H1 (cell line): Measurements from ENCODE around the gene TRIM38. TPM values are rescaled to one million over a fixed set of nuclear protein-coding genes. Genes with fewer than 3 reads are reported as not detected.
"Not testable (repeated sequence)": the region's sequence is repeated elsewhere in the genome, so short reads cannot be mapped to it uniquely, and the experiment has no call there.

Experiments used
- CTCF ChIA-PET: fragments of 300-600 bp; sonication (Branson Sonifier 250); formaldehyde crosslinking; loops from one replicate; lab custom pipeline; 2021; ENCODE audit not compliant: partially characterized antibody; lab: Charles Lee
- POLR2A ChIA-PET: fragments of 300-600 bp; sonication (Branson Sonifier 250); formaldehyde crosslinking; loops from one replicate; lab custom pipeline; 2021; ENCODE audit warnings: inconsistent platforms; ENCODE audit not compliant: partially characterized antibody; lab: Charles Lee
- DNase-seq, 2 experiments: peaks; one replicate each; pipeline versions ENCODE4 v3.0.0 to v3.0.0-alpha.2; 2010 to 2022; ENCODE audit warnings: low spot score in 2 of 2, low read depth in 1 of 2, mixed read lengths in 1 of 2
- FAIRE-seq: peaks from 2 replicates; lab custom pipeline; 2011; peaks lifted over from hg19 to GRCh38; lab: Jason Lieb, UNC
- H2AFZ ChIP-seq: 2 replicates; pipeline ENCODE4 v1.8.1; 2012; ENCODE audit warnings: low read length, inconsistent platforms
- H2AK5ac ChIP-seq: 2 replicates; pipeline ENCODE4 v1.6.1; 2013; ENCODE audit warnings: low read depth, low read length
- H2BK120ac ChIP-seq: replicated peaks from 2 replicates; pipeline ENCODE3; 2013; ENCODE audit warnings: low read depth, low read length, inconsistent platforms
- H2BK12ac ChIP-seq: 2 replicates; pipeline ENCODE4 v1.6.1; 2013; ENCODE audit warnings: low read depth, low read length
- H2BK15ac ChIP-seq: 2 replicates; pipeline ENCODE4 v1.6.1; 2013; ENCODE audit warnings: low read length
- H2BK20ac ChIP-seq: 2 replicates; pipeline ENCODE4 v1.6.1; 2013; ENCODE audit warnings: low read length
- H2BK5ac ChIP-seq: 2 replicates; pipeline ENCODE4 v1.6.1; 2013; ENCODE audit warnings: low read depth, low read length
- H3K14ac ChIP-seq: 2 replicates; pipeline ENCODE4 v1.6.1; 2013; ENCODE audit warnings: inconsistent platforms; ENCODE audit not compliant: insufficient read length
- H3K18ac ChIP-seq: 2 replicates; pipeline ENCODE4 v1.6.1; 2013; ENCODE audit warnings: low read length; ENCODE audit errors: extremely low read depth
- H3K23ac ChIP-seq: 2 replicates; pipeline ENCODE4 v1.6.1; 2013; ENCODE audit warnings: inconsistent platforms; ENCODE audit not compliant: insufficient read length
- H3K23me2 ChIP-seq: 2 replicates; pipeline ENCODE4 v1.6.1; 2013; ENCODE audit warnings: low read depth, low read length
- H3K27ac ChIP-seq: 2 replicates; pipeline ENCODE4 v1.6.1; 2011; ENCODE audit warnings: low read depth, low read length, inconsistent platforms
- H3K27me3 ChIP-seq, 4 experiments: replicated peaks in 1 of 4; 1 replicate in 1 of 4; 2 replicates in 3 of 4; pipeline versions ENCODE4 v1.6.1 to v1.8.1; 2011 to 2013; ENCODE audit warnings: low read length in 3 of 4, mild to moderate bottlenecking in 3 of 4, inconsistent platforms in 2 of 4, mixed read lengths in 2 of 4, moderate library complexity in 1 of 4; ENCODE audit not compliant: control insufficient read depth in 3 of 4, insufficient read depth in 3 of 4; ENCODE audit errors: extremely low read depth in 1 of 4
- H3K36me3 ChIP-seq, 4 experiments: 2 replicates each; pipeline versions ENCODE4 v1.6.1 to v1.8.1; 2011 to 2013; ENCODE audit warnings: mild to moderate bottlenecking in 4 of 4, low read length in 3 of 4, moderate library complexity in 2 of 4, control low read depth in 1 of 4, inconsistent platforms in 1 of 4; ENCODE audit not compliant: insufficient read depth in 4 of 4, control insufficient read depth in 2 of 4
- H3K4ac ChIP-seq: replicated peaks from 2 replicates; pipeline ENCODE3; 2013; ENCODE audit warnings: low read length, low read depth, mixed read lengths, inconsistent platforms; ENCODE audit not compliant: insufficient read length
- H3K4me1 ChIP-seq, 4 experiments: replicated peaks in 1 of 4; 1 replicate in 1 of 4; 2 replicates in 3 of 4; pipeline versions ENCODE4 v1.6.1 to v1.8.1; 2011 to 2013; ENCODE audit warnings: low read length in 3 of 4, inconsistent platforms in 2 of 4, mixed read lengths in 1 of 4; ENCODE audit not compliant: insufficient read depth in 4 of 4, control insufficient read depth in 3 of 4
- H3K4me2 ChIP-seq, 2 experiments: 2 replicates each; pipeline versions ENCODE4 v1.6.1 to v1.8.1; 2011 to 2013; ENCODE audit warnings: low read depth in 2 of 2, low read length in 2 of 2, control low read depth in 1 of 2, inconsistent platforms in 1 of 2, mild to moderate bottlenecking in 1 of 2; ENCODE audit not compliant: insufficient read depth in 1 of 2
- H3K4me3 ChIP-seq, 4 experiments: fragments of 200-600, 300-600 bp in 1 of 4; sonication (generic), shearing (Covaris generic), sonication (Bioruptor Twin) in 1 of 4; 2 replicates each; pipeline versions ENCODE4 v1.5.1 to v1.8.1; 2011 to 2016; ENCODE audit warnings: low read length in 4 of 4, low read depth in 3 of 4, control low read depth in 2 of 4, inconsistent platforms in 2 of 4, mild to moderate bottlenecking in 2 of 4, mixed read lengths in 1 of 4, moderate library complexity in 1 of 4; ENCODE audit not compliant: insufficient read depth in 2 of 4; ENCODE audit errors: extremely low read depth in 1 of 4
- H3K56ac ChIP-seq: replicated peaks from 2 replicates; pipeline ENCODE3; 2013; ENCODE audit warnings: low read depth, mild to moderate bottlenecking, mixed read lengths, low read length, inconsistent platforms; ENCODE audit not compliant: insufficient read length
- H3K79me1 ChIP-seq: 2 replicates; pipeline ENCODE4 v1.6.1; 2013; ENCODE audit warnings: low read depth, low read length, control low read depth
- H3K79me2 ChIP-seq, 2 experiments: 2 replicates each; pipeline versions ENCODE4 v1.6.1 to v1.8.1; 2012 to 2013; ENCODE audit warnings: low read length in 2 of 2, mild to moderate bottlenecking in 2 of 2, inconsistent platforms in 1 of 2; ENCODE audit not compliant: insufficient read depth in 2 of 2, control insufficient read depth in 1 of 2
- H3K9ac ChIP-seq, 4 experiments: replicated peaks in 1 of 4; 1 replicate in 1 of 4; 2 replicates in 3 of 4; pipeline versions ENCODE4 v1.6.1 to v1.8.1; 2011 to 2013; ENCODE audit warnings: low read depth in 3 of 4, low read length in 3 of 4, control low read depth in 2 of 4, mild to moderate bottlenecking in 2 of 4, moderate library complexity in 2 of 4, inconsistent platforms in 1 of 4; ENCODE audit errors: extremely low read depth in 1 of 4
- H3K9me3 ChIP-seq, 2 experiments: 2 replicates each; pipeline versions ENCODE4 v1.6.1 to v1.8.1; 2012 to 2013; ENCODE audit warnings: mild to moderate bottlenecking in 2 of 2, moderate library complexity in 2 of 2, control low read depth in 1 of 2, inconsistent platforms in 1 of 2, low read depth in 1 of 2, low read length in 1 of 2, mixed read lengths in 1 of 2; ENCODE audit not compliant: insufficient read depth in 2 of 2
- H4K20me1 ChIP-seq, 2 experiments: replicated peaks in 1 of 2; 2 replicates each; pipeline versions ENCODE3 to v1.8.1; 2011 to 2013; ENCODE audit warnings: inconsistent platforms in 2 of 2, low read length in 2 of 2, mild to moderate bottlenecking in 1 of 2; ENCODE audit not compliant: insufficient read depth in 2 of 2, control insufficient read depth in 1 of 2
- H4K5ac ChIP-seq: 2 replicates; pipeline ENCODE4 v1.6.1; 2013; ENCODE audit warnings: low read length, low read depth, mixed read lengths, inconsistent platforms; ENCODE audit not compliant: insufficient read length
- H4K8ac ChIP-seq: 2 replicates; pipeline ENCODE4 v1.8.0; 2013; ENCODE audit warnings: mild to moderate bottlenecking, moderate library complexity, low read length, inconsistent platforms; ENCODE audit not compliant: insufficient read depth; ENCODE audit errors: extremely low read depth
- H4K91ac ChIP-seq: replicated peaks from 2 replicates; pipeline ENCODE3; 2013; ENCODE audit warnings: low read length, mixed read lengths, inconsistent platforms; ENCODE audit not compliant: insufficient read length
- WGBS, 2 experiments: shearing (Covaris generic) in 1 of 2; methylation state at CpG; one replicate each; pipeline versions ENCODE4 v1.1.6 to v1.1.7; 2013 to 2015; ENCODE audit warnings: low lambda C conversion rate in 2 of 2, mixed read lengths in 2 of 2, inconsistent platforms in 1 of 2, low coverage in 1 of 2, missing lambda C conversion rate in 1 of 2; ENCODE audit not compliant: insufficient replicate concordance in 2 of 2, insufficient coverage in 1 of 2, insufficient read length in 1 of 2; ENCODE audit errors: extremely low coverage in 1 of 2, missing lambda C conversion rate in 1 of 2; 5-methylcytosine and 5-hydroxymethylcytosine counted together
- polyA plus RNA-seq, 7 experiments: library from polyadenylated mRNA; depleted of rRNA in 3 of 7; stranded (reverse) in 5 of 7; unstranded in 2 of 7; fragments of >200 nt in 5 of 7; fragments of 200-250 nt in 2 of 7; gene quantifications; 1 replicate in 5 of 7; 2 replicates in 1 of 7; 4 replicates in 1 of 7; pipeline versions ENCODE4 v1.2.1 to v1.2.3, GENCODE V29; 2011 to 2013; ENCODE audit warnings: missing spikeins in 2 of 7, mixed read lengths in 2 of 7
- total RNA-seq: library from RNA; stranded (reverse); fragmentation: NEBNext Ultra II Directional; extraction: Animal tissue kit (Norgen Biotek cat#: 25700); gene quantifications from 2 replicates; pipeline ENCODE4 v1.2.1, GENCODE V29; 2021

TRIM38 gene
- total and polyA plus RNA-seq, 2 of the 8 experiments (the other 6 are each of a cell fraction or from before 2014, with no cell fraction given) = 0.43 to 0.56 TPM

GRCh38 chr6:25947492-25947891, 15.1 kb upstream of the TRIM38 start:
- H3K36me3 ChIP-seq, H4K8ac ChIP-seq, H3K23me2 ChIP-seq, H3K27ac ChIP-seq, H3K56ac ChIP-seq, H2BK12ac ChIP-seq, H3K79me1 ChIP-seq, H3K27me3 ChIP-seq, H3K23ac ChIP-seq, H3K79me2 ChIP-seq, H2AK5ac ChIP-seq, H4K91ac ChIP-seq, POLR2A ChIA-PET, H3K18ac ChIP-seq, H2BK120ac ChIP-seq, H4K20me1 ChIP-seq, H2AFZ ChIP-seq, H2BK20ac ChIP-seq, H3K14ac ChIP-seq, H2BK15ac ChIP-seq, H2BK5ac ChIP-seq, H3K4me2 ChIP-seq, H3K9ac ChIP-seq, H3K4me1 ChIP-seq, FAIRE-seq, H3K4me3 ChIP-seq, DNase-seq, H3K9me3 ChIP-seq, H3K4ac ChIP-seq, H4K5ac ChIP-seq: not testable (repeated sequence)
- CTCF ChIA-PET = interaction anchor here (1.0 kb wide), 2 partner anchors 56 to 289 kb away, joined by 3 to 5 read pairs; no protein-coding TSS in a partner anchor
- WGBS, 2 experiments = 100% methylated on average over 3 of the region's 3 CpGs; no CpG with 5 or more reads in 1 of the 2 experiments
